Measurements from ENCODE around the gene IMPDH2.

The IMPDH2 gene

DNA sequence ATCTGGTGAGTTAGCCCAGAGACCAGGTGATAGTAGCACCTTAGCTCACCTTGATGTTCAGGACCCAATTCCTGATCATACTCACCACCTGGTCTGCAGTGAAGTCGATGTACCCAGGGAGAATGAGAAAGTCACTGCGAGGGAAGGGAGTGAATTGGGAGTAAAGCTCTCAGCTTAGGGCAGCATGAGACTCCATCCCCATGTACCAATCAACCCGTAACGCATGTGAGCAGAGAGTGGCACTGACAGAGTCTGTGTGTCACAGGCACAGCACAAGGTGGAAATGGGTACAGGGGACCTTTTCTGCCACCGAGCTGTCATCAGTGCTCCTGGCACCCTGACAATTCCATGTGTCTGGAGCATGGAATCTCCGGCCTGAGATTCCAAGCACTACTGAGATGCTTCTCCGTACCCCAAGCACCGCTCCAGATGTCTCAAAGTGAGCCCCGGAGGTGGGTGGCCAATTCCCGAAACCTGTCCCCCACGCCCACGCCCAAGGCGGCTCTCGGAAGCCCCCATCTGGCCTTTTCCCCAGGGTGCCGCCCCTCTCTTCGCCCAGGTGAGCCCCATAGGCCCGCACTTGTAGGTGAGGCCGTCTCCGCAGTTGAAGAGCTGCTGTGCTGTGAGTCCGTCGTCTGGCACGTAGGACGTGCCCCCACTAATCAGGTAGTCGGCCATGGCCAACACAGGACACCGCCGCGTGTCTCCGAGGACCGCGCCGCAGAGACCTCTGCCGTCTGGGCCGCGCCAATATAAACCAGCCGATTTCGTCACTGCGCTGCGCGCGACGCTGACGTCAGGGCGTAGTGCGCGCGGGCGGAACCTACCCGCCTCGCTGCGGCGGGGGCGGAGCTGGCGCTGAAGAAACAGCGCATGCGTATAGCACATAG is at the start of gene IMPDH2:
Gene IMPDH2, minus strand, starts transcription at position 726 of the 890 bp plus-strand sequence. Its CDS starts 48 bp downstream, at position 678.
- DNase-seq: peak; percentile 66

DNA sequence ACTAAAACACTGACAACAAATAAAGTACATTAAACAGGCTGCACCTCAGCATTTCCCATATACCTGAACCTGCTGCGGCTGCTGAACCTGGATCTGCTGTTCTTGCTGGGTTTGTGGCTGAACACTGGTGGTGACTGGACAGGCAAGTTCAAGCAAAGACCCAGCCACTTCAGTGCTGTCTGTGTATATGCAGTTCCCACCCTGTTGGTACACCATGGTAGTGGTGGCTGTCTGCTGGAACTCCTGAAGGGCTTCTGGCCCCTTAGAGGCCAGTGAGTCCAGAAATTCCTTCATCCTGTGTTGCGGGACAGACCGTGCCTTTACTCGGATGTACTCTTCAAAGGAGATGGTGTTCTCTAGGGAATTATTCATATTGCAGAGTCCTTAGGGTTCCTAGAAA is 47.4 kb upstream of the IMPDH2 start:
- no peak for DNase-seq

DNA sequence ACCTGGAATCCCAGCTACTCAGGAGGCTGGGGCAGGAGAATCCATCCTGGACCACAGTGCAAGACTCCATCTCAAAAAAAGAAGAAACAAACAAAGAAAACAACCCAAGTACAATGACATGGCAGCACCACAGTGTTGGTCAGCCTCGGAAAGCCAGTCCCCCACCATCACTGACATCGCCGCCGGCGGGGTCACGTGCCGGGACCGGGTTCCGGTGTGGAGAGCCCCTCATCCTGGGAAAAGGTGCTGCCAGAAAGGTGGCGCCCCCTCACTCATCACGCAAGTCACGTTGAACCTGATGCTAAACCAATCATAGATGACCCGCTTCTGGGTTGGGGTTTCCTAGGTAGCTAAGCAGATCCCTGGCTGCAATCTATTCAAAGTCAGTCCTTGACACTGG is 46.9 kb upstream of the IMPDH2 start:
- no peak for DNase-seq

DNA sequence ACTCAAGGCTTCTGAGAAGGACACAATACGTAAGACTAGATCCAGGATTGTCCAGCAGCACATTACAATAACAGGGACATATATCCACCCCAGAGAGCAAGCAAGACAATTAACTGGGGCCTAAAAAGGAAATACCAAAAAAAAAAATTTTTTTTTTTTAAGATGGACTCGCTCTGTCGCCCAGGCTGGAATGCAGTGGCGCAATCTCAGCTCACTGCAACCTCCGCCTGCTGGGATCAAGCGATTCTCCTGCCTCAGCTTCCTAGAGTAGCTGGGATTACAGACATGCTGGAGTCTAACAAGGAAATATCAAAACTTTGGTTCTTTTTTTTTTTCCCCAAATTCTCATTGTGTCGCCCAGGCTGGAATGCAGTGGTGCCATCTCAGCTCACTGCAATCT is 28.8 kb upstream of the IMPDH2 start:
- no peak for DNase-seq

DNA sequence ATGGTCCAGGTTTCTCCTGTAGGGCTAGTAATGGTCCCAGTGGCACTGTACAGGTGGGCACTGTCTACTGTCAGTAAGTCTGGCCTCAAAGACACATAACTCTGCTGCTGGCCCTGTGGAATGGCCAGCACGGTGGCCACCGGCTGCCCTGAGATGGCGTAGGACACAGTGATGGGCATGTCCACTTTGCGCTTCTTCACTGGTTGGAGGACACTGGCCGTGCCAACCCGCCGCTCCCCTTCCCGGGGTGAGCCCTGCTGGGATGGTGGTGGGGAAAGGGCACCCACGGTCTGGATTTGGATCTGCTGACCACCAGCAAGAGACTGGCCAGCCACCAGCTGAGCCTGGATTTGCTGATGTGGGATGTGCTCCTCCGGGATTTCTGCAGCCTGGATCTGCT is 28.1 kb upstream of the IMPDH2 start:
- no peak for DNase-seq

DNA sequence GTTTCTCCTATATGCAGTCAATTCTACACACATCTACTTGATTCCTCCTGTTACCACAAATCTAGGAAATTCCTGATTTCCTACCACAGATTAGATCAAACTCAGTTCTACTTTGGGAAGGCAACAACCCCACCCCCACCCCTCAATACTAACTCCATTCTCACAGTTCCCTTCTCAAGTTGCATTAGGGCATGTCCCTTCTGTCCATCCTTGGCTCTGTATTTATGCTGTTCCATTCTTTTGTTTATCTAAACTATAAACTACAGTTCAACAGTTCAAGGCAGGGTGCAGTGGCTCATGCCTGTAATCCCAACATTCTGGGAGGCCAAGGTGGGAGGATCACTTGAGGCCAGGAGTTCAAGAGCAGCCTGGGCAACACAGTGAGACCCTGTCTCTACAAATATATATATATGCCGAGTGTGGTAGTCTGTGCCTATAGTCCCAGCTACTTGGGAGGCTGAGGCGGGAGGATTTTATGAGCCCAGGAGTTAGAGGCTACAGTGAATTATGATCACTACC is 25.2 kb upstream of the IMPDH2 start:
- no peak for DNase-seq

DNA sequence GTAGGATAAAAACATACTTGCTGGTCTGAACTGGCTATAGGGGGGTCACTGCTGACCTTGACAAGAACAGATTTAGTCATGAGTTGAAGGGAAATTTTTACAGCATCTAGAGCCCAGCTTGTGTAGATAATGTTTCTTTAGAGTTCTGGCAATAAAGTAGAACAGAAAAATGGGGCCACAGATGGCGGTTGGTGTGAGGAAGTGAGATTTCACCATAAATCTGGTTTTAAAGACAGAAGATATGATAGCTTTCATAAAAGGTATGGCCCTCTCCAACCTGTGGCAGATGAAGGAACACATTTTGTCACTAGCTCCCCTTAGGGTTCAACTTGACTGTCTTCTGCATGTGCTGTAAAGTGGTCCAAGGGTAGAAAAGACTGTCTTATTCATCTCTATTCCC is 24.3 kb upstream of the IMPDH2 start:
- no peak for DNase-seq

DNA sequence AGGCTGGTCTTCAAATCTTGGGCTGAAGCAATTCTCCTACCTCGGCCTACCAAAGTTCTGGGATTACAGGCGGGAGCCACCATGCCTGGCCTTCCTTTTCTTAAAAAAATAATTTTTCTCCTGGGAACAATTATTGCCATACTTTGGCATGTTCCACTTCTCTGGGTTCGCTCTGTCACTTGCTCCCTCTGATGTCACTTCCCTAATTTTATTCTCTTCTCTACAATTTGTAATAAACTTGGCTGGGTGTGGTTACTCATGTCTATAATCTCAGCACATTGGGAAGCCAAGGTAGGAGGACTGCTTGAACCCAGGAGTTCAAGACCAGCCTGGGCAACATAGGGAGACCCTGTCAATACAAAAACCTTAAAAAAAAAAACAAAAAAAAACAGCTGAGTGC is 6.1 kb upstream of the IMPDH2 start:
- no peak for DNase-seq

DNA sequence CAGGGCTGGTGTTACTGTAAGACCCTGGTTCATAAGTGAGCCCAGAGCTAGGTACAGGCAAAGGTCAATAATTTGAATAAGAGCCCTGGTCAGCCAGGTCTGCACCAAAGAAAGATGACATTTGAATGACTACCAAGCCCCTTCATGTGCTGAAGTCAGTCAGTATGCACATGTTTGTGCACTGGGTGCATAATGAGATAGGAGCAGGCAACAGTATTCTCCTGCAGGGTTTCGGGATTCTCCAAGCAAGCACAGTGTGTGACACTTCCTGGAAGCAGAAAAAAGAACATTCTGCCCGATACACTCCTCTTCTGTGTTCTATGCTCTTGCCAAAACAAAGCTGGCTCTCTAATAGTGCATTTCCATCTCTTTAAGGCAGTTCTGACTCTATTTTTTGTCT is 5.5 kb upstream of the IMPDH2 start:
- DNase-seq: no peak

DNA sequence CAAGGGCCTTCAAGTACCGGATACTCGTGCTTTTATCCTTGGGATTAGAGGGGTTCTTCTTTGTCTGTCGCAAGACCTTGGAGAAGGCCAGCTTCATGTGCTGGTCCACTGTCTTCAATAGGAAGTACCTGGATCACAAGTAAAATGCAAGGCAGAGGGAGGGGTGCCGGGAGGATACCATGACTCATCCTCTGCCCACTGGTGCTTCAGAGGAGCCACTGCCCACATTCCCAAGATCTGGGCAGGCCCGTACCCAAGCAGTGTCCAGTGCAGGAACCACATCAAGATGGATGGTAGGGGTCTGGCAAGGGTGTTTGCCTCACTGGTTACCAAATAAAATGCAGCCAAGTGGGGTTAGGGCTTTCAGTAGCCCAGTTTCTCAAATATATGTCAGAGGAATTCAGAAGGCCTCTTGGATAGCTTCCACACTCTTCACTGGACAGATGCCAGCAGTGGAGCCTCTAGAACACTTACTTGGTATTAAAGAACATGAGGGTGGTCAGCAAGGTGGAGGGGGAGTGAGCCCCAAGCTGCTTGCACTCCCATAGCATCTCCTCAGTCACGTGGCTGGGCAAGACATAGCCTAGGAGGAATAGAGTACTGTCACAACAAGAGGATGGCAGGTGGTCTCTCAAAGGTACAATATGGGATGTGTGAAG is 3.6 kb upstream of the IMPDH2 start:
- DNase-seq: no peak

DNA sequence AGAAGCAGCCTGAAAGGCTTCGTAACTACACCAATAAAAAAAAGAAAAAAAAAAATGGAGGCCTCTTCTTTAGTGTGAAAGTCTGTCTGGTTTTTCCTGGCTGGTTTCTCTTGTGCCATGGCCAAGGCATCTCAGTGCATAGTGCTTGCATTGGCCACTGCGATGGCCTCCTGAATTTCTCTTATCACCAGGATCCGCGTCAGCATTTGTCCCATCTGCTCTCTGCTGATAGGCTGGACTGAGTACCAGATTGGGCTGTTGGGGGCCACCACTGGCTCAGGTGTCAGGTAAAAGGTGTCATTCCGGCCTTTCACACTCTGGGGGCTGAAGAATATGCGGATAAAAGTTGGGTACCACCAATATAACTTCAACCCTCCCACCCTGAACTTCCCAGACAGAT is 1.1 kb upstream of the IMPDH2 start:
- no peak for DNase-seq

DNA sequence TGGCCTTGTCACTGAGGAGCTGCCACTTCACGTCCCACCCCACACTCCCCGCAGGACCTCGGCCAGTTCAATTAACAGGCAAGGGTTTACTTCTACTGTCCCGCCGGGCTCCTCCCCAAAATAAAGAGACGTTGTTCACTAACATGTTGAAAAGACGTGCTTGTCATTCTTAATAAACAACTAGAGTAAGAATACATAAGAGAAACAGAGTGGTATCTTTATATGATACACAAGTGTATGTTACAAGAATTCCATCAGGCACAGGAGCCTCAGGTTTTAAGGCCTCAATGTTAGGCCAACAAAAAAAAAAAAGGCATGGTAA is 326 bp upstream of the IMPDH2 start:
- DNase-seq: no peak

DNA sequence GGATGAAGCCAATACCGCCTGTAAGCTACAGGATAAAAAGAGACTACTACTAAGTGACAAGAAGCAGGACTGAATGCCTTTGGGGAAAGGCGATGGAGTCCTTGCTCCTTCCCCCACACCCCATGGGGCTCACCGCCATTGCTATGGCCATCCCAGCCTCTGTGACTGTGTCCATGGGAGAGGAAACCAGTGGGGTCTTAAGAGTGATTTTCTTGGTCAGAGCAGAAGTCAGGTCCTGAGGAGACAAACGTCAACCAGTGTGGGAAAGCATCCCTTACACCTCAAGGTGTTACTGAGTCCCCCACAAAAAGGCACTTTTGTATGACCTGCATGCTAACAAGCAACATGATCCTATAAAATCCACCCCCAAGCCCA is 913 bp downstream of the IMPDH2 start:
- DNase-seq: no peak

DNA sequence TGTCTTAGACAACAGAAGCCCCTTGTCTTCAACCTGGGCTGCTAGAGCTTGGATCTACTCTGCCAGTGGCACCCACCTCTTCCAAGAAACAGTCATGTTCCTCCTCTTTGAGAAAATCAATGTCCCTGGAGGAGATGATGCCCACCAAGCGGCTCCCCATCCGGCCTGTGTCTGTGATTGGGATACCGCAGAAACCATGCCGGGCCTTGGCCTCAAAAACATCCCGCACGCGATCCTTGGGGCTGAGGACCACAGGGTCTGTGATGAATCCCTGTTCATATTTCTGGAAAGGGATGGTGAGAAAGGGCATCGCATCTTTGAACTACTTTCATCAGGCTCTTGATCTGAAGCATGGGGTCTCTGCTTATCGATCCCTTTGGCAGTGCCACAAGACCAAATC is 1.6 kb downstream of the IMPDH2 start:
- no peak for DNase-seq

DNA sequence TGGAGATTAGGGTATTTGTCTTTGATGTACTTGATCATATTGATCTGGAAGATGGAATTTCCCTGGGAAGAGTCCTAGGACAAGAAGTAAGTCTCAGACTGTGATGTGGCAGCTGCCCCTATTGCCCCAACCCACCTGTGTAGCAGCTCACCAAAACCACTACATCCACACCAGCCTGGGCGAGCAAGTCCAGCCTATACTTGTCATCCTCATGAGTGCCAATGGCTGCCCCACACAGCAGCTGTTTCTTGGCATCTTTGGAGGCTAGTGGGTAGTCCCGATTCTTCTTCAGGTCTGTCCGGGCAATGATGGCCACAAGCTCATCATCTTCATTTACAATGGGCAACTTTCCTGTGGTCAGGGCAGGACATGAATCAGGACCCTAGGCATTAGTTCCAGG is 2.7 kb downstream of the IMPDH2 start:
- DNase-seq: no peak

DNA sequence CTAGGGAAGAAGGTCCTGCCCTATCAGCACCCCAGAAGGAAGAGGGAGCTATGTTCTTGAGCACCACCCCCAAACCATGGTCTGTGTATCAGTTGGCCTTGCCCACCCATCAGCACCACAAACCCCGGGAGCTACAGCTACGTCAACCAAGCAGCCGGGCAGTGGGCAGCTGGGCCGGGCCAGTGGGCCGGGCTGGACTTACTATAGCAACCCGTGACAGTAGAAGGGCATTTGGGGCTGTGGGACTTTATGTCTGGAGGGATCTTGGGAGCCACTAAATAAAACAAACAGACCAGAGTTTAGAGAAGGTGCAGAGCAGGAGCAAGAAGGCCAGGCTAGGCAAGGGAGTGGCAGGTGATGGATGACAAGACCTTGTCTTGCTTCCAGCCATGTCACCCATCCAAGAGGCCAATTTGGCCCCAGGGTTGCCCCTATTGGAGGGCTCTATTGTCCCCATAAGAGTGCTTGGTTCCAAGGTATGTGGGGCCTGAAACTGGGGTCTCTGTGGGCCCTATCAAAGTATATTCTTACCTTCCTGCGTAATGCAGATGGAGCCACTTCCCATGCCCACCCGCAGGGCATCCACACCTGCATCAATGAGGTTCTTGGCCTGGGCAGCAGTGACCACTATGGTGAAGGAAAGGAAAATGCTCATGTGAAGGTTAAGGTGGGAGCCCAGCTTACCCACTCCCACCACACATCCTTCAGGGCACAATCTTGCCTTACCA is 3.2 kb downstream of the IMPDH2 start:
- DNase-seq: no peak

DNA sequence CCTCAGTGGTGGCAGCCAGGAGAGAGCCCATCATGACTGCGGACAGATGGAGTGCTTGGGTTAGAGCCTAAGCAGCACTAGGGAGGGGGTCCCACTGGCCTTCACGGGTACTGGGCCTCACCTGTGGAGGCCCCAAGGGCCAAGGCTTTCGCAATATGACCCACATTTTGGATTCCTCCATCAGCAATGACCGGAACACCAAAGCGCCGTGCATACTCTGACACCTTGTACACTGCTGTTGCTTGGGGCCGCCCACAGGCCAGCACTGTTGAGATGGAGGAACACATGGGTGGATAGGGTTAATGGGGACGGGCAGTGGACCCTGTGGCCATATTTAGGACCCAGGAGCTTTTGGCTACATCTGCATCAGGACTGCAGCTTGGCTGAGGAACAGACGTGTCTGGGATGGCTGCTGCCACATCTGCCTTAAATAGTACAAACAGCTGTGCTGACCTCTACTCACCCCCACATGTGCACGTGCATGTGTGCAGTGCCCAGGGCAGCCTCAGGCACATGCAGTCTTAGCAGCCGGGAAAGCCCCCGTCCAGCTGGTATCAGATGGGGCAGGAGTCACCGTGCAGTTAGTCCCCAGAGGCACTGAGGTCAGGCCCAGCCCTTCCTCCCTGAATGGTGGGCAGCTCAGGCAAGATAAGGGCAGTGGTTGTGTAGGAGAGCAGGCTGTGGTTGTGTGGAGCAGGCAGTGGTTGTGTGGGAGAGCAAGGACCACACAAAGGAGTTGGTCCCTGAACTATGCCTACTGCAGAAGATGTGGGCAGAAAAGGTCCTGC is 4.0 kb downstream of the IMPDH2 start:
- DNase-seq: no peak

DNA sequence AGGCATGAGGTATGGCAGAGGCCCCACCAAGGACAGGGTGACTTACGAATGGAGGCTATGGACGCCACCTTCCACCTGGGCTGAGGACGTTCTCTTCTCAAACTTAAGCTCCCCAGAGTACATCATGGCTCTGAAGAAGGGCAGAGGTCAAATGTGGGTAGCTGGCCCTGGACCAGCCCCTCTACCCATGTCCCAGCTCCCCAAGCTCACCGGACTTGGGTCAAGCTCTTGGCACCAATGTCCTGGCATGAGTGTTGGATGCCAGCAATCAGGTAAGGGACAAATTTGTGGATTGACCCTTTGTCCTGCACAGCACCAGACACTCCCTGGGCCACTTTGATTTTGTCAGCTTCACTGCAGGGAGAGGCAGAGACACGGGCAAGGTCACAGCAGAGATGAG is 4.7 kb downstream of the IMPDH2 start:
- DNase-seq: no peak

DNA sequence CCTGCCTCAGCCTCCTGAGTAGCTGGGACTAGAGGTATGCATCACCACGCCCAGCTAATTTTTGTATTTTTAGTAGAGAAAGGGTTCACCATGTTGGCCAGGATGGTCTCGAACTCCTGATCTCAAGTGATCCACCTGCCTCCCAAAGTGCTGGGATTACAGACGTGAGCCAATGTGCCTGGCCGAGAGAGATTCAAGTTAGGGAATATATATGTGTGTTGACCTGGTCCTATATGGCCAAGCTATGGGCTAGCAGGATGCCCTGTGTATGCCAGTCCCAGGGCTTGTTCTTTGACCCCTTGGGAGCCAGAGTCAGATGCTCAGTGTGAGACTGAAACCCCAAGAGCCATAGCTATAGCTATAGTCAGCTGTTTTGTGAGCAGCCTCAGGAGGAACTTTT is 5.4 kb downstream of the IMPDH2 start:
- no peak for DNase-seq

DNA sequence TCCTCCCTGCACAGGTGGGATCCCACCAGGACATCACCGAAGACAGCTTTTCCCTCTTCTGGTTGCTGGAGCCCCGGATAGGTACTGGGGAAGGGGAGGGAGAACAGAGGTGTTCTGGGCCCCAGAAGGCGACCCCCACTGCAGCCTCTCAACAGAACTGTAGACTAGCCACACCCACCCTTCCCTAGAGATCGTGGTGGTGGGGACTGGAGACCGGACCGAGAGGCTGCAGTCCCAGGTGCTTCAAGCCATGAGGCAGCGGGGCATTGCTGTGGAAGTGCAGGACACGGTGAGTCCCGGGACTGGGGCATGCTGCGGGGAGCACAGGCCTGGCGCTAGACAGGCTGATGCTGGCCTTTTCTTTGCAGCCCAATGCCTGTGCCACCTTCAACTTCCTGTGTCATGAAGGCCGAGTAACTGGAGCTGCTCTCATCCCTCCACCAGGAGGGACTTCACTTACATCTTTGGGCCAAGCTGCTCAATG is 6.5 kb downstream of the IMPDH2 start:
- no peak for DNase-seq

DNA sequence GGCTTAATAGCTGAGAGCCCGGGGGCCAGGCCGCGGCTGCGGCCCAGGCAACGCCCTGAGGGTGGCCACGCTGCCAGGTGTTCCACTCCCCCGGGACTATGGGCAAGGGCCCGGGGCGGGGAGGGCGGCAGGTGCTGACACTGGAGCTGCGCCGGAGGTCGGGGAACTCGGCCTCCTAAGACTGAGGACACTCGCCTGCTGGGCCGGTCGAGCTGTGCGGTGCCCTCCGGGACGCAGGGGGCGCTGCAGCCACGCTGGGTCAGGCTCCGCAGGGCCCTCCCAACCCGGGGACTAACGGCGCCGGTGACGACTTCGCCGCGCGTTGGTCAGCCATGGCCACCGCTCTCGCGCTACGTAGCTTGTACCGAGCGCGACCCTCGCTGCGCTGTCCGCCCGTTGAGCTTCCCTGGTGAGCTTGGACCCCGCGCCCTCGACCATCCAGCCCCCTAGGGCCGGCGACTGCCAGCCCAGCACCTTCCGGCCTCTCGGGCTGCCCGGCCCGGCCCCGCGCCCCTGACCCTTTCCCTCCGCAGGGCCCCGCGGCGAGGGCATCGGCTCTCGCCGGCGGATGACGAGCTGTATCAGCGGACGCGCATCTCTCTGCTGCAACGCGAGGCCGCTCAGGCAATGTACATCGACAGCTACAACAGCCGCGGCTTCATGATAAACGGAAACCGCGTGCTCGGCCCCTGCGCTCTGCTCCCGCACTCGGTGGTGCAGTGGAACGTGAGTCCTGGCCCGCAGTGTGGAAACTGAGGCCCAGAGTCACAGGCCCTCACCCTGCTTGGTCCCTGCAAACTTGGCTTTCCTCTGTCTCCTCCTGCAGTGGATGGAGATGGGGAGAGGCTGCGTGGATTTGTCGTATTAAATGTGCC is 7.1 kb downstream of the IMPDH2 start, which contains the start of gene NDUFAF3:
Gene NDUFAF3, plus strand, starts transcription at position 309 of the 875 bp plus-strand sequence. Its CDS starts 24 bp downstream, at position 333.
- DNase-seq: peak; percentile 66
